ENCODE measurements around the gene CAMTA1.

CAMTA1 gene

DNA sequence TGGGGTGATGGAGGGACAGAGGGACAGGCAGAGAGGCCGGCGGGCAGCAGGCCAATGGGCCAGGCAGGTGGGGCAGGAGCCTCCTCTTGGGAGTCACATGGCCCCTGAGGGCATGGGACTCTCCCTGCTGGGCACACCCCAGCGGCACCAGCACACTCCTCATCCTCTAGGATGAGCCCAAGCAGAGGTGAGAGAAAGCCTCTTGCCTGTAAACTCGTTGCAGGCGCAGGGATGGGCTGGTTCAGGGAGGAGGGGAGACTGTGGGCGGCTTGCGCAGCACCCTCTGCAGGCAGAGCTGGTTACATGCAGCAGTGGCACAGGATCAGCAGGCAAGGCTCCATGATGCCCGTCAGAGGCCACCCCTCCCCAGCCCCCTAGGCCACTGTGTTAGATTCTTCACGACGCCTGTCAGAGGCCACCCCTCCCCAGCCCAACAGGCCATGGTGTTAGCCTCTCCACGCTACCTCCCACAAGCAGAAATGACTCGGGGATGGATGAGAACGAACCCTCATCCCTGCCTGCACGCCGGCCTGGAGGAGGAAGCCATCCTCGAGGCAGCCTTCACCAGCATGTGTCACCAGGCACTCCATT, 776.2 kb downstream of the CAMTA1 start:
- H3K9me3 ChIP-seq (ENCODE audit: control insufficient read depth, insufficient read depth, low read depth, low read length) = no peaks in the 10 kb centered on the region
- no peaks in the 10 kb centered on the region for H3K4me1 ChIP-seq (ENCODE audit: control insufficient read depth, insufficient read depth, low read length)
- CTCF ChIA-PET = interaction anchor here (0.6 to 2.2 kb wide), 6 partner anchors 11 to 914 kb away, joined by 3 to 11 read pairs (median 3); no protein-coding TSS in a partner anchor
- H3K27ac ChIP-seq (ENCODE audit: extremely low read depth, low read depth, low read length) = no peak overlapping the region
- POLR2A ChIA-PET = no interaction called here
- TF ChIP-seq, protein P1, sequence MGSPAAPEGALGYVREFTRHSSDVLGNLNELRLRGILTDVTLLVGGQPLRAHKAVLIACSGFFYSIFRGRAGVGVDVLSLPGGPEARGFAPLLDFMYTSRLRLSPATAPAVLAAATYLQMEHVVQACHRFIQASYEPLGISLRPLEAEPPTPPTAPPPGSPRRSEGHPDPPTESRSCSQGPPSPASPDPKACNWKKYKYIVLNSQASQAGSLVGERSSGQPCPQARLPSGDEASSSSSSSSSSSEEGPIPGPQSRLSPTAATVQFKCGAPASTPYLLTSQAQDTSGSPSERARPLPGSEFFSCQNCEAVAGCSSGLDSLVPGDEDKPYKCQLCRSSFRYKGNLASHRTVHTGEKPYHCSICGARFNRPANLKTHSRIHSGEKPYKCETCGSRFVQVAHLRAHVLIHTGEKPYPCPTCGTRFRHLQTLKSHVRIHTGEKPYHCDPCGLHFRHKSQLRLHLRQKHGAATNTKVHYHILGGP (tag by site-specific recombination; IDR thresholded peaks at IDR 0.05) = no peak
- TF ChIP-seq ZFP69B (tag by site-specific recombination; IDR thresholded peaks at IDR 0.05) (no peak), EGR2 (tag by site-specific recombination; IDR thresholded peaks at IDR 0.05; ENCODE audit: low read depth) (0 out of 2 replicates have a peak, but pooled peaks have one; percentile 57), ZNF248 (tag by site-specific recombination; IDR thresholded peaks at IDR 0.05) (no peak), KLF1 (tag by site-specific recombination; IDR thresholded peaks at IDR 0.05) (0 out of 2 replicates have a peak, but pooled peaks have one; percentile 15), ZXDB (tag by site-specific recombination; IDR thresholded peaks at IDR 0.05) (no peak), ZNF366 (tag by site-specific recombination; conservative IDR thresholded peaks at IDR 0.05) (no peak), ZBTB20 (tag by site-specific recombination; IDR thresholded peaks at IDR 0.05) (no peak), ZBTB17 (tag by site-specific recombination; IDR thresholded peaks at IDR 0.05) (no peak), ZNF837 (tag by site-specific recombination; IDR thresholded peaks at IDR 0.05) (no peak), ZNF157 (tag by site-specific recombination; IDR thresholded peaks at IDR 0.05) (no peak), ZNF2 (tag by site-specific recombination; IDR thresholded peaks at IDR 0.05) (peak; percentile 93), KLF8 (tag by site-specific recombination; IDR thresholded peaks at IDR 0.05) (no peak), ZNF670 (tag by site-specific recombination; IDR thresholded peaks at IDR 0.05; ENCODE audit: low read depth) (no peak), ZFHX2 (tag by site-specific recombination; conservative IDR thresholded peaks at IDR 0.05) (peak; percentile 82), ZNF133 (tag by site-specific recombination; IDR thresholded peaks at IDR 0.05) (no peak), ZNF114 (tag by site-specific recombination; IDR thresholded peaks at IDR 0.05) (no peak), ZNF529 (tag by site-specific recombination; IDR thresholded peaks at IDR 0.05; ENCODE audit: insufficient replicate concordance) (no peak), RBAK (tag by site-specific recombination; IDR thresholded peaks at IDR 0.05) (no peak)
- TF ChIP-seq, protein P2, sequence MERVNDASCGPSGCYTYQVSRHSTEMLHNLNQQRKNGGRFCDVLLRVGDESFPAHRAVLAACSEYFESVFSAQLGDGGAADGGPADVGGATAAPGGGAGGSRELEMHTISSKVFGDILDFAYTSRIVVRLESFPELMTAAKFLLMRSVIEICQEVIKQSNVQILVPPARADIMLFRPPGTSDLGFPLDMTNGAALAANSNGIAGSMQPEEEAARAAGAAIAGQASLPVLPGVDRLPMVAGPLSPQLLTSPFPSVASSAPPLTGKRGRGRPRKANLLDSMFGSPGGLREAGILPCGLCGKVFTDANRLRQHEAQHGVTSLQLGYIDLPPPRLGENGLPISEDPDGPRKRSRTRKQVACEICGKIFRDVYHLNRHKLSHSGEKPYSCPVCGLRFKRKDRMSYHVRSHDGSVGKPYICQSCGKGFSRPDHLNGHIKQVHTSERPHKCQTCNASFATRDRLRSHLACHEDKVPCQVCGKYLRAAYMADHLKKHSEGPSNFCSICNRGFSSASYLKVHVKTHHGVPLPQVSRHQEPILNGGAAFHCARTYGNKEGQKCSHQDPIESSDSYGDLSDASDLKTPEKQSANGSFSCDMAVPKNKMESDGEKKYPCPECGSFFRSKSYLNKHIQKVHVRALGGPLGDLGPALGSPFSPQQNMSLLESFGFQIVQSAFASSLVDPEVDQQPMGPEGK (tag by site-specific recombination; IDR thresholded peaks at IDR 0.05) = peak; percentile 31; the same call in 1 of the 2 replicates
- TF ChIP-seq, protein P3, sequence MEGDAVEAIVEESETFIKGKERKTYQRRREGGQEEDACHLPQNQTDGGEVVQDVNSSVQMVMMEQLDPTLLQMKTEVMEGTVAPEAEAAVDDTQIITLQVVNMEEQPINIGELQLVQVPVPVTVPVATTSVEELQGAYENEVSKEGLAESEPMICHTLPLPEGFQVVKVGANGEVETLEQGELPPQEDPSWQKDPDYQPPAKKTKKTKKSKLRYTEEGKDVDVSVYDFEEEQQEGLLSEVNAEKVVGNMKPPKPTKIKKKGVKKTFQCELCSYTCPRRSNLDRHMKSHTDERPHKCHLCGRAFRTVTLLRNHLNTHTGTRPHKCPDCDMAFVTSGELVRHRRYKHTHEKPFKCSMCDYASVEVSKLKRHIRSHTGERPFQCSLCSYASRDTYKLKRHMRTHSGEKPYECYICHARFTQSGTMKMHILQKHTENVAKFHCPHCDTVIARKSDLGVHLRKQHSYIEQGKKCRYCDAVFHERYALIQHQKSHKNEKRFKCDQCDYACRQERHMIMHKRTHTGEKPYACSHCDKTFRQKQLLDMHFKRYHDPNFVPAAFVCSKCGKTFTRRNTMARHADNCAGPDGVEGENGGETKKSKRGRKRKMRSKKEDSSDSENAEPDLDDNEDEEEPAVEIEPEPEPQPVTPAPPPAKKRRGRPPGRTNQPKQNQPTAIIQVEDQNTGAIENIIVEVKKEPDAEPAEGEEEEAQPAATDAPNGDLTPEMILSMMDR (tag by site-specific recombination; IDR thresholded peaks at IDR 0.05) = peak; percentile 70; the same call in 1 of the 2 replicates
- TF ChIP-seq, protein P4, sequence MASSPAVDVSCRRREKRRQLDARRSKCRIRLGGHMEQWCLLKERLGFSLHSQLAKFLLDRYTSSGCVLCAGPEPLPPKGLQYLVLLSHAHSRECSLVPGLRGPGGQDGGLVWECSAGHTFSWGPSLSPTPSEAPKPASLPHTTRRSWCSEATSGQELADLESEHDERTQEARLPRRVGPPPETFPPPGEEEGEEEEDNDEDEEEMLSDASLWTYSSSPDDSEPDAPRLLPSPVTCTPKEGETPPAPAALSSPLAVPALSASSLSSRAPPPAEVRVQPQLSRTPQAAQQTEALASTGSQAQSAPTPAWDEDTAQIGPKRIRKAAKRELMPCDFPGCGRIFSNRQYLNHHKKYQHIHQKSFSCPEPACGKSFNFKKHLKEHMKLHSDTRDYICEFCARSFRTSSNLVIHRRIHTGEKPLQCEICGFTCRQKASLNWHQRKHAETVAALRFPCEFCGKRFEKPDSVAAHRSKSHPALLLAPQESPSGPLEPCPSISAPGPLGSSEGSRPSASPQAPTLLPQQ (tag by site-specific recombination; IDR thresholded peaks at IDR 0.05) = no peak
- TF ChIP-seq, protein P5, sequence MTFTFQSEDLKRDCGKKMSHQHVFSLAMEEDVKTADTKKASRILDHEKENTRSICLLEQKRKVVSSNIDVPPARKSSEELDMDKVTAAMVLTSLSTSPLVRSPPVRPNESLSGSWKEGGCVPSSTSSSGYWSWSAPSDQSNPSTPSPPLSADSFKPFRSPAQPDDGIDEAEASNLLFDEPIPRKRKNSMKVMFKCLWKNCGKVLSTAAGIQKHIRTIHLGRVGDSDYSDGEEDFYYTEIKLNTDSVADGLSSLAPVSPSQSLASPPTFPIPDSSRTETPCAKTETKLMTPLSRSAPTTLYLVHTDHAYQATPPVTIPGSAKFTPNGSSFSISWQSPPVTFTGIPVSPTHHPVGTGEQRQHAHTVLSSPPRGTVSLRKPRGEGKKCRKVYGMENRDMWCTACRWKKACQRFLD (tag by site-specific recombination; IDR thresholded peaks at IDR 0.05) = no peak
- TF ChIP-seq, protein P6, sequence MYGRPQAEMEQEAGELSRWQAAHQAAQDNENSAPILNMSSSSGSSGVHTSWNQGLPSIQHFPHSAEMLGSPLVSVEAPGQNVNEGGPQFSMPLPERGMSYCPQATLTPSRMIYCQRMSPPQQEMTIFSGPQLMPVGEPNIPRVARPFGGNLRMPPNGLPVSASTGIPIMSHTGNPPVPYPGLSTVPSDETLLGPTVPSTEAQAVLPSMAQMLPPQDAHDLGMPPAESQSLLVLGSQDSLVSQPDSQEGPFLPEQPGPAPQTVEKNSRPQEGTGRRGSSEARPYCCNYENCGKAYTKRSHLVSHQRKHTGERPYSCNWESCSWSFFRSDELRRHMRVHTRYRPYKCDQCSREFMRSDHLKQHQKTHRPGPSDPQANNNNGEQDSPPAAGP (tag by site-specific recombination; IDR thresholded peaks at IDR 0.05) = peak; percentile 67
- no peaks in the 10 kb centered on the region for H3K36me3 ChIP-seq (ENCODE audit: control insufficient read depth in 2 of 2, insufficient read depth in 1 of 2, low read length in 2 of 2)
- no peak overlapping the region for H3K4me3 ChIP-seq (ENCODE audit: low read depth, low read length)

All from HEK293 (cell line).